Measurements from ENCODE around the gene NEUROG1.

The NEUROG1 gene

DNA sequence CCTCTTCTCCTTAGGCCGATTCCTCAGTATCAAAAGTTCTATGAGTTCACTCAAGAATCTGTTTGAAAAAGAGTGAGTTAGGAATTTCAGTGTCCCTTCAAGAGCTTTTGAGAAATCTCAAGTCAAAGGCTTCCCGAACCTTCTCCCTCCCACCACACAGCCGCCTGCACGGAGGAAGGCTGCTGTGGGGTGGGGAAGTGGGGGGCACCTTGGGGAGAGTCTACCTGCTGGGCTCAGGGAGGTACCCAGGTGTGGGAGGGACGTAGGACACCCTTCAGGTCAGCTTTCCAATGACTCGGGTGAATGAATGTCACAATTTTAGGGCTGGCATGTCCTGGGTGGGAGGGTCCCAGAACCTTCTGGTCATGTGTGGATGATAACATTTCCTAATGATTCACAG, 25.5 kb upstream of the NEUROG1 start:
- no peak for DNase-seq

DNA sequence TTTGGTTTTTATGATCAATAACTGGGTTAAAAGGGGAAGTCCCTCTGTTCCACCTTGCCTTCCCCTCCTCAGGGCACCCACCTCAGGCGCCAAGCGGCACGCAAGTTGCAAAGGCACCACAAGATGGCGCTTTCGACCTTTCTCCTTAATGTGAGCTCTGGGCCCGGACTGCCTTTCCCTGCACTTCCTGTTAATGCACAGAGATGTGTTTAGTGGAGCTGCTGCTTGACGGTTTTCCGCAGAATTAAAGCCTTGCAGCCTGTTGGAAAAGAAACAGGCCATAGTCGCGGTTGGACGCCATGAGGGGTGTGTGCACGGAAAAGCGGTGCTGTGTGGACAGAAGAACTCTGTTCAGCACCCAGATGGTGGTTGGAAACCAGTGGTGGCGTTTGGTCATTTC, 25.1 kb upstream of the NEUROG1 start:
- peak; percentile 56 for DNase-seq

DNA sequence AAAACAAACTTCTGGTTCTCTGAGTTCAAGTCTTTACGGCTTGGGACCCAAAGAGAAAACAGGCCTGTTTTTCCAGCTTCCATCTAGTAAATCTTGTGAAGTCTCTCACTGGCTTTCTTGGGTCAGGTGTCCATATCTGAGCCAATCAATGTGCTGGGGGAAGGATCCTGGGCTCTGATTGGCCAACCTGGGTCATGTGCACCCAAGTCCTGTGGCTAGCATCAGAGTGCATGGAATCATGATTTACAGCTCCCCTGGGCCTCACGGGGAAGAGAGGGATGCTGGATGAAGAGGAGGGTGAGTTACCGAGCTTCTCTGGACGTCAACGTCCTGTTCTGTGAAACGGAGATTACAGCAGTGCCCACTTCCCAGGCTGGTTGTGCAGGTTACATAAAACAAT, 23.6 kb upstream of the NEUROG1 start:
- DNase-seq, result no peak

DNA sequence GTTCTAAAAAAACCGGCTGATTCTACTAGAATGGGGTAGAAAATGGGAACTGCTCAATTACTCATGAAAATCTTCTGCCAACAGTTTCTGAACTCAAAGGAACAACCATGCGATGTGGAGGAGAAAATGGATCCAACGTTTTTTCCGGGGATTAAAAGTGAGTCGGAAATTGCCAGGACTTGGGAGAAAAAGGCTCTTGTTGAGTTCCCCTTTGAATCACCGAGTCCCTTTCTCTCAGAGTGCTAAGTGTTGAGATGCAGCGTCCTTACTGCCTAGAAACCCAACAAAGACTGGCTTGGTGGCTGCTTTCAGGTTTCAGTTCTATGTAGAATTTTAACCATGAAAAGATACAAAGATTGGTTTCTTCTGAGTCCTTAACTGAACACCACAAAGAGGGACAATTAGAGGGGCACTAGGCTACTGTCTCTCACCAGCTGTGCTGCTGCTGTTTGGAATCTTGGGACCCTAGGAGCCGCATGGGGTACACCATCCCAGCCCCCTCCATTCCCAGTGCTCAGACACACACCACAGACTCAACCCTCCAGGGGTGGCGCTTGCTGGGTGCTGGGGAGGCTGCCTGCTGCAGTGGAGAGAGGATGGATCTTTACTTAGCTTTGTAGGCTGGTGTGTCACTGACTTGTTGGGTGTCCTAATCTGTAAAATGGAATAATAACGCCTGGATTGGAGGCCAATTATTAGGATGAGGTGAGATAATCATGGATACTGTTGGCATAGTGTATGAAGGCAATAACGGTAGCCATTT, 21.5 kb upstream of the NEUROG1 start:
- DNase-seq, result no peak

DNA sequence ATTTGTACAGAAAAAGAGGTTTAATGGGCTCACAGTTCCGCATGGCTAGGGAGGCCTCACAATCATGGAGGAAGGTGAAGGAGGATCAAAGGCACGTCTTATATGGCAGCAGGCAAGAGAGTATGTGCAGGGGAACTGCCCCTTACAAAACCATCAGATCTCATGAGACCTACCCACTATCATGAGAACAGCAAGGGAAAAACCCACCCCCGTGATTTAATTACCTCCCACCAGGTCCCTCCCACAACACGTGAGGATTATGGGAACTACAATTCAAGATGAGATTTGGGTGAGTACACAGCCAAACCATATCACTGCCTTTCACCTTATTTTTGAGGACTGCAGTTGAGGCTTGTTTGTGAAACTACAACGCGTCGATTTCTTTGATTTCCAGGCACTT, 20.9 kb upstream of the NEUROG1 start:
- no peak for DNase-seq

DNA sequence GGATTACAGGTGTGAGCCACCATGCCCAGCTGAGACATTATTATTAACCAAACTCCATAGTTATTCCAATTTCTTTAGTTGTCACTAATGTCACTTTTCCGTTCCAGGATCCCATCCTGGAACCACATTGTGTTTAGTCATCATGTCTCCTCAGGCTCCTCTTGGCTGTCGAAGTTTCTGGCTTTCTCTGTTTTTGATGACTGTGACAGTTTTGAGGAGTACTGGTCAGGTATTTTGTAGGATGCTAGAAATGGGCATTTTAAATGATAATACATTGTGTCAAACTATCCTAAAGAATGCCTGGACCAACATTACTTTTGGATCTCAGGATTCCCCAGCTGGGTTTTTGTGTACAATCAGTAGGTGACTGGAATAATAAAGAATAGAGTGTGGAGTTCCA, 19.8 kb upstream of the NEUROG1 start:
- DNase-seq, result no peak

DNA sequence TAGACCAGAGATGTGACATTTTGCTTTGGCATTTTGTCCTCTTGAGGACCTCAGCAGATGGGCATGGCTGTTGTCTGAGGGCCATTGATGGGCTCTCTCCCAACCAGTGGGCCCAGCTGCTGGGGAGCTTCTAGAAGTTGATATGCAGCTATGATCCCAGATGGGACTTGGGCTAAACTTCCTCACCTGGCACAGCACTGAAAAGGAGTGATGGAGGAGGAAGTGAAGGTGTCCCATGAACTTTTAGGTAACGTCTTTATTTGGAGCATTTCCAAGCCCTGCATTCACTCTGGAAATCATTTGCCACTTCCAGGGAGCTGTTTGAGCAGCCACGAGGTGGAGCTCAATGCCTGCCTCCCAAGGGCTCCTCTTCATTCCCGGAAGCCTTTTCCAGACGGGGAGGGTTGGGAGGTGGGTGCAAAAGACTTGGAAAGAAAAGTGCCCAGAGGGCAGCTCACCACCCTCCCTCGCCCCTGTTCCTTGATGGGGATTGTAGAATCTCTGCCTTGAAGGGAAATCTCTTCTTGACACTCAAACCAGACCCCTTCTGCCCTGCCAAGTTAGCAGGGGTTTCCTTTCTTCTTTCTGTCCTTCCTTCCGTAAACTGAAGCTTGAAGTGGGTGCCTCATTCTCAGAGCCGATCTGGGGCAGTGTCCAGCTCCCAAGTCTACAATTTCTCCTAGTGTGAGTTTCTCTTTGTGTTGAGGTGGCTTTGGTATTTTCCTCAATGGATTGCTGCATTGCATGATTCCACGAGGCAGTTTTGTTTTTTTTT, 18.1 kb upstream of the NEUROG1 start:
- DNase-seq, result no peak

DNA sequence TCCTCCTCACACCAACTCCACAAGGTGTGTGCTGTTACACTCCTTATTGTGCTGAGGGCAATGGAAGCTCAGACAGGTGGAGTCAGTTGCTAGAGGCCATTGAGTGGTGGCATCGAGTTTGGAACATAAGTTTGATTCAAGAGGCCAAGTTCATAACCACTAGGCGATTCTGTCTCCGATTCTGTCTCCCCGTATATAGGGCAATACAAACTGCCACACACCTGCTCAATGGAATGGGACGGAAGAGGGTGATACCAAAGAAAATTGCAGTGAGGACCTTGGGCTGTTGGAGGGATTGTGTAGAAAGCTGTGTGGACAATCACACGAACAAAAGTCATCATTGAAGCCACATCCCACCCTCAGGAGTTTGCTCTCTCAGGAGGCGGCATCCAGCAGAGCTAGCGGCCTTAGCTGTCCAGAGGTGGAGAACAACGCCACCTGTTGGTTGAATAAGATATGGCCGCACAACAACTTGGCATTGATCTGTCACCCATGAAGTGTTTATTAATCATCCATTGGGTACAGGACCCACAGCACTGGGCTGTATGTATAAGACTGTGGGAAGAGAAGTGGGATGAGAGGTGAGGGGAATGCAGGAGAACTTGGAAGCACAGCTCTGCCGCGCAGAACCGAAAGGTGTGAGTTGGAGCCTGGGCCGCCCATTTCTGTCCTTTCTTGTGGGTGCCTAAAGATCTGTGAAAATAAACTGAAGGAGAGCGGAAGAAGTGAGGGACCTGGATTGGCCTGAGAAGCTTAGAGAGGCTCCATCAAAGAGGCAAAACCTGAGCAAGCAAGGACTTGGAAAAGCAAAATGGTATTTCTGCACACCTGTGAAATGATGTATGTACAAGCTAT, 16.1 kb upstream of the NEUROG1 start:
- peak; percentile 55 for DNase-seq

DNA sequence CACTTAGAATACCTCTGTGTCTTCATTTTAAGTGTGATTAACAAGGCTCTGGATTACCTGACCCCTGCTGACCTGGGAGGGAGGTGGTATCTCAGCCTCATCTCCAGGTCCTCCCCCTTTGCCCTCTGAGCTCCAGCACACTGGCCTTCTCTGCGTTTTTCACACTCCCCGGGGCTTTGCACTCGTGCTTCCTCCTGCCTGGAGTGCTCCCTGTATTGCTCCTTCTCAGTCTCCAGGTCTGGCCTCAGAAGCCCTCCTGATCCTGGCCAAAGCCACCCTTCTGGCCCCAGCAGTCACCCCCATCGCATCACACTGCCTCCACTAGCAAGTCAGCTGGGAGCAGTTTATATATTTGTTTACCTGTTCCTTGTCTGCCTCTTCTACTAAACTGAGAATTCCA, 13.6 kb upstream of the NEUROG1 start:
- DNase-seq, result no peak

DNA sequence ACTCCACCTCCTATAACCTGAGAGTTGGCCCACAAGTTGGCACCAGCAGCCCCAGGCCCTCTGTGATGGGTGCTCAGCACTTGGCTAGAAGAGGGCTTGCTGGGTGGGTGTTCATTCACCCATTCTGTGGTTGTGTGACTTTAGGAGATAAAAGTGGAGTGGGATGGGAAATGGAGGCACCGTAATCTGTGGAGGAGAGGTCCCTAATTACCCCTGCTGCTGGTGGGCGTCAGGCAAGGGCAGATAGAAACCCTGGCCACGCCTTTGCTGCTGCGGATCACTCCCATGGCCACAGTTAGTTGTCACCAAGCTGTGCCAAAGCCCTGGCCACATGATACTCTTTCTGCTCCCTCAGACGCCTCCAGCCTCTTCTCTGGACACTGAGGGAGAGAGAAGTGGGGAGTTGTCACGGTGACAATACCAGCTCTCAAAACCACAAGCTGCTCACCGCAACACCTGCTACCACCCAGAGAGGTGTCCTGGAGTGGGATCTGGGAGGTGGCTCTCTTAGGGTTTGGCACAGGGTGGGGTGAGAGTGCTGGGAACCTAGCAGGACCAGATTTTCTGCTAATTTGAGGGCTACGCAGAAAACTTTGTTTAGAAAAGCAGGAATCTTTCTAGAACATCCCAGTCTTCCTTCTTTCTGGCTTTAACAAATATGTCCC, 12.0 kb upstream of the NEUROG1 start:
- DNase-seq, result no peak

DNA sequence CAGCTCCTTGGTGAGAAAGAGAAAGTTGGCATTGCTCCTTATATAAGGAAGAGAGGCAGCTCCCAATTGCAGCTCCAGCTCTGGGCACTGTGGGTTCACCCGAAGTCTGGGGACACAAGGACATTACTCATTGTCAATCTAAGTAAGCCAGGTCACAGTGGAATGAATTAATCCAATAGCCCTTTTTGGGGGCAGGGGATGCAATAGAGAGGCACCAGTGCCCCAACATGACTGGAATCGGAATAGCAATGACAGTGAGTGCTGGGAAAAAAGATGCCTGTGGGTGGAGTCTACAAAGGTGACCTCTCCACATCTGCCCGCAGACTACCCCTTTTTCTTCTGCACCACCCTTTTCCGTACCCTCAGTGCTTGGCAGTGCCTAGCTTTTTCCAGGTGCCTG, 11.1 kb upstream of the NEUROG1 start:
- no peak for DNase-seq

DNA sequence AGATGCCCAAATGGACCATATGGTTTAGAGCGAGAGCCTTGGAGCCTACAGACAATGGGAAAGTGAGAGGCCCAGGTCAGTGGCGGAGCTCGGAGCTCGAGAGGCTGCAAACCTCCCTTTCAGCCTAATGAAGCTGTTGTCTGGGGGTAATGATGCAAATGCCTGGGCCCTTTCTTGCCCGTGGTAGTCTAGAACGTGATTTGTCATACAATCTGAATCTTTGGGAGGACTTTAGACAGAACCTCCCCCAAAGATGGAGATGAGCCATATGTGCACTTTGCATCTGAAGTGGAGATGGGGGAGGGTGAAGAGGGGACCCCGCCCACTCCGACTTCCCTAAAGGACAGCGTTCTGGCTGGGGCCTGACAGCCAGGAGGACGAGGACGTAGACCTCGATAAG, 10.3 kb upstream of the NEUROG1 start:
- no peak for DNase-seq

DNA sequence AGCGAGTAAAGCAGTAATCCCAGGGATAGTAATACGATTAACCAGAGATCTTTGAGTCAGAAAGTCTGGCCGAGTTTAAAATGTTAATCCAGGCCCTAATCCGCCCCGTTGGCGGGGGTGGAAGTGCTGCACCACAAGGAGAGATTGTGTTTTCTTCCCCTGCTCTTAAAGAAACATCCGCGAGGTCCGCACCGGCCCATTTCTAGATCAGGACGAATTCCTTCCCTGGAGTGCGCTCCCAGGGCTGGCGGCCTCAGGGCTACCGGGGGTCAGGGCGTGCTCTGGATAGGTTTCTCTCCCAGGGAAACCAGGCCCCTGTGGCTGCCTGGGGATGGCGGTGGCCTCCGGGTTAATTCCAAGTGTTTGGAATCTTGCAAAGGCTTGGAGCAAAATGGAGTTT, 9.3 kb upstream of the NEUROG1 start:
- DNase-seq, result no peak

DNA sequence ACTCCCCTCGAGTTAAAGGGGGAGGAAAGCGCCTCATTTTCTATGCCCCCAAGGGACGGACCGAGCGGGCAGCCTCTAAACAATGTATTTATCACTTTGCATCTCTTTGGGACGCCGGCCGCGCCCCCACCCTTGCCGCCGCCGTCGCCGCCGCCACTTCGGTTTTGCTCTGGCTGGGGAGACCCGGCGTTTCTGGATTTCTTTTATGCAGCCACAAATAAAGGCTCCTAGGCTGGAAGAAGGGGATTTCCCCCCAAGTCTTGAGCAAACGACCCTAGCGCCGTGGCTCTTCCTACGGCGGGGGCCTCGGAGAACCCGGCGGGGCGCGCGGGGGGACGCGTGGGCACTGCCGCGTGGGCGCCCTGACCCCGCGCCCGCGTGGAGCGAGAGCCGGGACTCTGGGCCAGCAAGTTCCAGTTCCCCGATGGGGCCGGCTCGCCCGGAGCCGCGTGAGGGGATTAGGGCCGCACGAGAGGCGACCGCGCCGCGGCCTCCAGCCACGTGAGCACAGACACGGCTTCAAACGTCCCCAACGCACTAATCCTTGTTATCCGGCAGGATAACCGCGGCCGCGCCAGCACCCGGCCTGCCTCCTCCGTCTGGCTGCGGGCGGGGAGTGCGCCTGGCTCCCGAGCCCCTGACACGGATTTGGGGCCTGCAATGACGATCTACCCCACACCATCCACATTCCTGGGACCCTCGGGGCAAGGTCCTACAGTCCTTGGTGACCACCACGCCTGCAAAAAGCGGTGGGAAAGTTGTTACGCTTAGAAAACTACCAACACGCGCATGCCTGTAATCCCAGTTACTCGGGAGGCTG, 7.9 kb upstream of the NEUROG1 start:
- no peak for DNase-seq

DNA sequence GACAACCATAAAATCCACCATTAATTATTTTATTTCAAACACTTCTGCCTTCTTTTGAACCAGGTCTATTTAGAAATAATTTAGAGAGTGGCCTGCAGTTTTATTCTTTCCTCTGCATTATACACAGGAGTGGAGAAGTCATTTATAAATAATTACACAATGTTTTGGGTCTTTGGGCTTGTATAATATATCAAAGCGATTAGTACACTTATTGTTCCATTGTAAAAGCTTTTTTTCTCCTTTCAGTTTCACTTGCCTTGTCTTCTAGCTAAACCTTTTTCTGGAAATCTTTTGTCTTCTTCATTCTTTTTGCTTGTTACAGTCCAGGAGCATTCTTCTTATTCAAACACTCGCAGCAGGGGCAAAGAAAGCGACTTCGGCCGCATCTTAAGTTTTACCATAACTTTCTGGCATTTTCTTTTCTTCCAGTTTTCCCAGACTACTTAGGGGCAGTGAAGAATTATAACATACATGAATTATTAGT, 7.3 kb upstream of the NEUROG1 start:
- no peak for DNase-seq

DNA sequence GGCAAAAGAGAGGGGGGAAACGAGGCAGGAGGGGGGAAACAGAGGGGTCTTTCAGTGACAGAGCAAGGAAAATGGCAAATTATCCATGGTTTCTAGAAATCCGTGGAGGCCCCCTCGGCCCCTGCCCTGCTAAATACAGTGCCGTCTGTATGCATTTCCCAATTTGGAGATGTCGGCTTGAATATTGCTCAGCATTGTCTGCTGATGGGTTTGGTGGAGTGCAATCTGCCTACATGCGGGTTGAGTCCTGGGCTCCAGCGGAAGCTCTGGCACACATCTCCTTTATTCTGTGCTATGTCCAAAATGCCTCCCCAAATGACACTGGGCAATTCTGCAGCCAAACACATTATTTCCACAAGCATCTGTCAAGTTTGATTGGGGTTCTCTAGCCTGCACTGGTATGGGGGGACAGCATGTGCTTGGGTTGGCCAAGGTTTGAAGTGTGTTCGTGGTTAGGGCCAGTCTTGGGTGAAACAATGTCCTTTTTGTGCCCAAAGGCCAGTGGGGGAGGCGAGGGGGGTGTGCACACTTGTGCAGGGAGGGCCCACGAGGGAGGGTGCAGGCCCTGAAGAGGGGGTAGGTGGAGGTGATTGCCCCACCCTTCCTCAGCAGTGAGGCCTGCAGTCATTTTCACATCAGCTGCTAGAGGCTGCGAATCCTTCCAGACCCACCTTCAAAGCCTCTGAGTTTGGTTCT, 6.2 kb upstream of the NEUROG1 start:
- no peak for DNase-seq

DNA sequence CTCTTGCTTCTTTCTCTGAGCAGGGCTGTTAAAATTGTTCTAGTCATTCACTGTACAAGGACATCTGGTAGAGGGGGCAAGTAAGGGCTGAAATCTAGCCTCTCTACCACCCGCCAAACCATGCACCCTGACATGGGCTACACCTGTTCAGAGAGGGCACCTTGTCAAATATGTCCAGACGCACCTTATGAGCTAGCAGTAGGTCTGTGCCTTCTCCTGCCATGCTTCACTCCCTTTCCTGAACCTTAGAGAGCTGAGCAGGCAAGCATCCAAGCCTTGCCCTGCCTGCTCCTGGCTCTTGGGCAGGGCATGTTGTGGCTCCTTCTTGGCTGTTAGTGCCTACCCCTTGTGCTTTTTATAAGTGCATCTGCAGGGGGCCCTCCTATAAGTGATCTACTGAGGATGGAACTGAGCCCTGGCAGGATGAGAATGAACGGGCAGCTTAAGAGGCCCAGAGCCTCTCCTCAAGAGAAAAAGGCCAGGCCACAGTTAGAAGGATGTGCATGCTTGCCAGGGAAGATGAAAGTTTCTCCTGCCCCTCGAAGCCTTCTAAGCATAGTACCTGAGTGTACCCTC, 3.8 kb upstream of the NEUROG1 start:
- DNase-seq, result no peak

DNA sequence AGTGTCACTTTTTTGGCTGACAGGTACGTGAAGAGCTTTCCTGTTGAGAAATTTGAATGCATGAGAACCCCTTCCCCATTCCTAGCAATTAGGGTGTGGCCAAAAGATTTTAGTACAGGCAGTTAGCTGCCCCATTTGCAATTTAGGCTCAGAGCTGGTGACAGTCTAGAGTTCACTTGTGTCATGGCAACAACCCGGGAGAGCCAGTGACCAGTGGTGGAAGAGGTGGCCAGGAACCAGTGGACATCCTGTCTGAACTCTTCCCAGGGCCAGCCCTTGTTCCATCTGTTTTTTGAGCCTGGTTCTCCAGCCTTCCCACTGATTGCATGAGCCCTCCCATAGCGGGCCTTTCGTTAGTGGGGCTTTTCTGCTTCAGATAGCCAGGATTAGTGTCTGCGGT, 2.5 kb upstream of the NEUROG1 start:
- DNase-seq, result no peak

DNA sequence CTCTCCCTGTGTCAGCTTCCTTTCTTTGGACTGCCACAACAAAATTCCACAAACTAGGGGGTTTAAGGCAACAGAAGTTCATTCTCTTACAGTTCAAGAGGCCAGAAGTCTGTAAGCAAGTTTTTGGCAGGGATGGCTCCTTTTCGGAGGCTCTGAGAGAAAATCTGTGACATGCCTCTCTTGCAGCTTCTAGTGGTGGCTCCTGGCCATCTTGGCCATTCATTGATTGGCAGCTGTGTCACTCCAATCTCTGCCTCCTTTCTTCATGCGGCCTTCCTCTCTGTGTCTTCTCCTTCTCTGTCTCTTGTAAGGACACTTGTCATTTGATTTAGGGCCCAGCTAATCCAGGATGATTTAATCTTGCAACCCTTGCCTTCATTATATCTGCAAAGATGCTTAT, 2.0 kb upstream of the NEUROG1 start:
- no peak for DNase-seq

DNA sequence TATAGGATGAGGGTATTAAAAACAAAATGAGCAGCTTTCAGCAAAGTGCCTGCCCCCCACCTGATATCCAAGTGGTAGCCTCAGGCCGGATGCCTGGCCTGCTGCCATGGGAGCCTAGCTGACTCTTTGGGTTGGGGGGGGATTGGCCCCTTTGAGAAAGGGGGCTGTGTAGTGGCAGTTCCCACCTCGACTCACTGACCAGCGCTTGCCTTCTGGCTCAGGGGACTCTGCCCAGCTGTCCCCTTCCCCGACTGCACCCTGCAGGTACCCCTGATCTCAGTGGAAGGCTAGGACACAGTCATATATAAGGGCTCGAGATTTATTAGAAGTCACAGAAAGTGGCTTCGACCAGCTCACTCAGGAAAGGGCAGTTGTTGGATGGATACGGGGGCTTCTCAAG, 1.5 kb upstream of the NEUROG1 start:
- DNase-seq, result no peak

DNA sequence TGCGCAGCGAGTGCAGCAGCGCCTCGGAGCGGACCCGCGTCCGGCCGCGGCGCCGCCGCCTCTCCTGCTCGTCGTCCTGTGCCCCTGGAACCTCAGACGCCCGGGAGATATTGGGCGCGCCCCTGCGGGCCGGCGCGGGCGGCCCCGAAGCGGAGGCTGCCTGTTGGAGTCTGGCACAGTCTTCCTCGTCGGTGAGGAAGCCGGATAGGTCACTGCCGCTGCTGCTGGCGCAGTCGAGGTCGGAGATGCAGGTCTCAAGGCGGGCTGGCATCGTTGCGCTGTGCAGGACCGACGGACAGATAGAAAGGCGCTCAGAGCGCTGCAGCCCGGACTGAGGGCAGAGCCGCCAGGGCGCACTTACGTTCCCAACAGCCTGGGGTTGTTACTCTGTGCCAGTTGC, 344 bp downstream of the NEUROG1 start:
- DNase-seq, result no peak

All from CD4-positive, alpha-beta T cell treated with Interleukin-17A for 1 hour (primary cell).